Measurements from ENCODE around the gene TFB2M.

Gene TFB2M

DNA sequence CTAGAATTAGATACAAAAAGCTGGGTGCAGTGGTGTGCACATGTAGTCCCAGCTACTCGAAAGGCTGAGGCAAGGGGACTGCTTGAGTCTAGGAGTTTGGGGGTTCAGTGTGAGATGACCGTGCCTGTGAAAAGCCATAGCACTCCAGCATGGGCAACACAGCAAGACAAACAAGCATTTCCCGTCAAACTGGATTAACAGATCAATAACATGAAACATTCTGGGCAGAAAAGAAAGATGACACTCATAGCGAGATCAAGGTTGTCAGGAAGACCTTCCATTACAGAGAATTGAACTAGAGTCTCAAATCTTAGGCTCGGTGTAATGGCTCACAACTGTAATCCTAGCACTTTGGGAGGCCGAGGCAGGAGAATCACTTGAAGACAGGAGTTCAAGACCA, 14.0 kb downstream of the TFB2M start:
- DNase-seq (ENCODE audit: low read depth), result no peak

DNA sequence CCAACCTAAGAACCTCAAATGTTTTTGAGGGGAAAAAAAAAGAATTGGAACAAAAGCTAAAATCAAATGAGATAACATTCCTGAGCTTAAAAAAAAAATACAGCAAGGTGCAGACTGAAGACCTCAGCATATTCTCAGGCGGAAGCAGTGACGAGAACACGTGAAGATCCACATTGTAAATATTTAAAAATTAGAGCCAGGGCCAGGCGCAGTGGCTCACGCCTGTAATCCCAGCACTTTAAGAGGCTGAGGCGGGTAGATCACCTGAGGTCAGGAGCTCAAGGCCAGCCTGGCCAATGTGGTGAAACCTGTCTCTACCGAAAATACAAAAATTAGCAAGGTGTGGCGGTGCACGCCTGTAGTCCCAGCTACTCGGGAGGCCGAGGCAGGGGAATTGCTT, 15.7 kb downstream of the TFB2M start:
- no peak for DNase-seq (ENCODE audit: low read depth)

DNA sequence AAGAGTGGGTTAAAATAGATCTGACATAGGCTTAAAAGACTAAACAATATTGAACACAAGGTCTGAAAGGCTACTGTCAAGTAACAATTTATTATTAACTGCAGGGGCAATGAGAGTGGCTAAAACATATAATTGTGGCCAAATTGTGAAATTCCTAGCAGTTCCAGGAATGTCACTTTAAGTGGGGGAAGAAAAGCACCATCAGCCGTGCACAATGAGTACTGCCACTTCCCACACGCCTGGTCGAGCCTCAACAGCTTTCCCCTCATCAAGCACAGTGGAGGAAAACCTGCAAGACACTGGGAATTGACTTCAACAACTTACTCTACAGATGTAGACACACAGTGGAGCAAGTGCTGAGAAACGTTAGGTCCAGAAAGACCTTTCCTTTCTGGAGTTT, 16.4 kb downstream of the TFB2M start:
- no peak for DNase-seq (ENCODE audit: low read depth)

- DNase-seq (ENCODE audit: low read depth), result no peak
Measured at GRCh38 chr1:246544001-246544400, 22.1 kb downstream of the TFB2M start.

- DNase-seq (ENCODE audit: low read depth), result no peak
Measured at GRCh38 chr1:246540738-246541491, 25.1 kb downstream of the TFB2M start.

GRCh38 chr1:246537887-246538286, 28.2 kb downstream of the TFB2M start:
- DNase-seq (ENCODE audit: low read depth), result no peak

- DNase-seq (ENCODE audit: low read depth), result no peak
Measured at GRCh38 chr1:246537441-246537840, 28.6 kb downstream of the TFB2M start.

DNA sequence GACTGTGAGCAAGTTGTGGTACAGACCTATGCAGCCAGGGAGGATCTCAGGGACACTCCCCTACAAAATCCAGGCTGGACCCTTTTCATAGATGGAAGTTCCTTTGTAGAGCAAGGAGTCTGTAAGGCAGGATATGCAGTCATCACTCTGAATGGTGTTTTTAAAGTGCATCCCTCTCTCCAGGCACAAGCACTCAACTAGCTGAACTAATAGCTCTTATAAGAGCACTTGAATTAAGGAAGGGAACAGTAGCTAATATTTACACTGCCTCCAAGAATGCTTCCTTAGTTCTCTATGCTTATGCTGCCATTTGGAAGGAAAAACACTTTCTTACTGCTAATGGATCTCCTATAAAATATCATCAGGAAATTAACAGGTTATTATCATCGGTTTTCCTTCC, 31.9 kb downstream of the TFB2M start:
- no peak for DNase-seq (ENCODE audit: low read depth)

GRCh38 chr1:246533371-246533905, 32.6 kb downstream of the TFB2M start:
- DNase-seq (ENCODE audit: low read depth), result no peak

DNA sequence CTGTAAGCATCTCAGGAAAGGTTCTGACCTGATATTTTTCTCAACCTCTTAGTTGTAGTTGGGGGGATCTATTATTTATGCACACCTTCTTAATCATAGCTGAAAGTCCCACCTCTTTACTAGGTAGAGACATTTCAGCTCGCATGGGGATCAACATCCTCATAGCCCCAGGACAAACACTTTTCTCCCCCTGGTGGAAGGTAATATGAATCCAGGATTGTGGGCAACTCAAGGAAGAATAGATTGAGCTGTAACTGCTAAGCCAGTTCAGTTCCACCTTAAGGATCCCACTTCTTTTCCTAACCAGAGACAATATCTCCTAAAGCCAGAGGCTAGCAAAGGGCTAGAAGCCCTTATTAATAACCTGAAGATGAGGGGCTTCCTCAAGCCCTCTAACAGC, 33.5 kb downstream of the TFB2M start:
- no peak for DNase-seq (ENCODE audit: low read depth)

GRCh38 chr1:246530482-246530881, 35.6 kb downstream of the TFB2M start:
- DNase-seq (ENCODE audit: low read depth), result no peak

GRCh38 chr1:246528933-246529731, 36.9 kb downstream of the TFB2M start:
- DNase-seq (ENCODE audit: low read depth), result no peak

GRCh38 chr1:246527402-246528088, 38.5 kb downstream of the TFB2M start:
- DNase-seq (ENCODE audit: low read depth), result no peak

DNA sequence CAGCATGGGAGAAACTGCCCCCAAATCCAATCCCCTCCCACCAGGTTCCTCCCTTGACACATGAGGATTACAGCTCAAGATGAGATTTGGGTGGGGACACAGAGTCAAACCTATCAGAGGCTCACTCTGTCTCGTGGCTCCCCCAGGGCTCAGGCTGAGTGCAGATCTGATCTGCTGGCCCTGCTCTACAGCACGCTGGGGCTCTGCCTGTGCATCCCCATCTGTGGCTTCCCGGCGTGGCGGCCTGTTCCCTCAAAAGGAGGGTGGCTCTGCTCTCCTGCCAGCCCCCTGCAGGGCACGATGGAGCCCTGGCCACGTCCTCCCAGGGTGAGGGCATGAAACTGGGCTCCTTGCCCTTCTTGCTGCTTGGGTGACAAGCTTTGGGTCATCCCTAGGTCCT, 39.1 kb downstream of the TFB2M start:
- no peak for DNase-seq (ENCODE audit: low read depth)

GRCh38 chr1:246526380-246526779, 39.7 kb downstream of the TFB2M start:
- DNase-seq (ENCODE audit: low read depth), result no peak

- no peak for DNase-seq (ENCODE audit: low read depth)
Measured at GRCh38 chr1:246519514-246519913, 46.5 kb downstream of the TFB2M start.

GRCh38 chr1:246518456-246519205, 47.4 kb downstream of the TFB2M start:
- no peak for DNase-seq (ENCODE audit: low read depth)

DNA sequence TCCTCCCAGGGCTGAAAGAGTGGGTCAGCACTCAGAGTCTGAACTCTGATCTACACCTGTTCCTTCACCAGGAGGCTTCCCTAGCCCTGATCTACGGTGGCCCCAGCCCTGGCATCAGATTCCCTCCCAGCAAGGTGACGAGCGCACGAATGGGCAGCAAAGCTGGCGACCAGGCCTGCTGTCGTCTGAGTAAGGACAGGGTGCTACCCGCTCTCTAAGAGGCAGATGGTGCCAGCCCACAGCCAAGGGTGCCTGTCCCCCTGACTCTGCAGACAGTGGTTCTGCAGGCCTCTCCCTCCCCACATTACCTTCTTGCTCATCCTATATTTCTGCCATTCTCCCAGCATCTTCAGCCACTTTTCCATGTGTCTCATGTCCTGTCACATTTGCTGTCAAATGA, 48.7 kb downstream of the TFB2M start:
- DNase-seq (ENCODE audit: low read depth), result no peak

DNA sequence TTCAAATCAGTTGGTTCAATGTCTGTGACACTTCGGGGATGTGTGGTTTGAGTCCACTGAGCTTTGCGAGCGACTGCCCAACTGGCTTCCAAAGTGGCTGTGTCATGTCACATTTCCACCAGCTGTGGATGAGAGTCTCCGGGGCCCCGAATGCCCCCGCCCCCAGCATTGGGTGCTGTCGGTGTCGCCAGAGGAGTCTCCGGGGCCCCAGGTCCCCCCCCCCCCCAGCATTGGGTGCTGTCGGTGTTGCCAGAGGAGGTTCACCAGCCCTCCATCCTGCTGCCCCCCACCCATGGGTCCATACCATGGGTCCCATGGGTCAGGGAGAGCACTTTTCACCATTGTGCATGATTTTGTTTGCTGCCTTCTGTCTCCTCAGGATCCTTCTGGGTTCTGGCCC, 49.9 kb downstream of the TFB2M start:
- DNase-seq (ENCODE audit: low read depth), result no peak

DNA sequence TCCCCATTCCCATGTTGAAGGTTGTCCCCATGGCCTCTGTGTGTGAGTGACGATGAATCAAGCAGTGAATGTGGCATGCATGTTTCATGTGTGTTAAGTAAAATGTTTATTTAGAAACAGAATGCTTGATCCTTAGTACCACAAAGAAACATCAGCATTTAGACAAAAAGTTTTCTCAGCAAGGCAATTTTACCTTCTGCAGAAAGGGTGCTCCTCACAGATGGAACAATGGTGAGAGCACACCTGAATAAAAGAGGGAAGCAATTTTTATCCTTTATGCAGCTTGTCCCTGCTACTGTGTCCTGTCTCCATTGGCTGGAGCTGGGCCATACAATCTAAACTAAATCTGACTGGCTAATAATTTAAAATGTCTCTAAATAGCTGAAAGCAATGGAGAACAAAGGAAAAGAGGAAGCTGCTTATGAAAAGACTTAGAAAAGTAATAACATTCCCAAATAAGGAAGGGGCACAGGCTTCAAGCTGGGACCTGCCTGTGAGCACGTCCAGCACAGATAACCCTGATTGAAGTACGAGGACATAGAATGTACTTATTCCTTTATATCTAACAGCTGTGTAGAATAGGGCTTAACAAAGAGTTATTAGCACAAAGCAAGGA, 50.6 kb downstream of the TFB2M start:
- DNase-seq (ENCODE audit: low read depth), result no peak

- DNase-seq (ENCODE audit: low read depth), result no peak
Measured at GRCh38 chr1:246513619-246514343, 52.3 kb downstream of the TFB2M start.
